Measurements from ENCODE around the gene COL28A1.

The COL28A1 gene

DNA sequence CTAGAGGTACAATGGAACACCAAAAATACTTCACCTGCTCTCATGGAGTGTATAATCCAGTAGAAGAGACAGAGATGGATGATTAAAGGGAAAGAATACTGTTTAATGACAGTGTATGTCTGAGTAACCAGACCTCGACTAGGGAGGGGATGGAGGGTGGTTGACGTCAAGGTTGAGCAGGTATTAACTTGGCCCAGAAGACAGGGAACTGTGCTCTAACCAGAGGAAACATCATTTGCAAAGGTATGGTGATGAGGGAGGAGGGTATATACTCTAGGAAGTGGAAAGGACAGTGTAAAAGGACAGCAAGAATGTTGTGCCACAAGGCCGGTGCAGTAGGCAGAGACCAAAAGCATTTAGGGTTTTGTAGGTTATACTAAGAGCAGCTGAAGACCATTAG lies 33.9 kb upstream of the COL28A1 start:
- TF ChIP-seq SIN3A (IDR thresholded peaks at IDR 0.05; ENCODE audit: borderline replicate concordance, insufficient read depth, low read length) (no peak), TAF1 (IDR thresholded peaks at IDR 0.05; ENCODE audit: borderline replicate concordance, insufficient read depth, low read length) (no peak), FOXP2 (optimal IDR thresholded peaks at IDR 0.05; ENCODE audit: borderline replicate concordance, extremely low read depth, extremely low read length, insufficient read depth) (no peak), POLR2AphosphoS5 (IDR thresholded peaks at IDR 0.05; ENCODE audit: low read depth, low read length) (no peak)
- TF ChIP-seq, protein P1, sequence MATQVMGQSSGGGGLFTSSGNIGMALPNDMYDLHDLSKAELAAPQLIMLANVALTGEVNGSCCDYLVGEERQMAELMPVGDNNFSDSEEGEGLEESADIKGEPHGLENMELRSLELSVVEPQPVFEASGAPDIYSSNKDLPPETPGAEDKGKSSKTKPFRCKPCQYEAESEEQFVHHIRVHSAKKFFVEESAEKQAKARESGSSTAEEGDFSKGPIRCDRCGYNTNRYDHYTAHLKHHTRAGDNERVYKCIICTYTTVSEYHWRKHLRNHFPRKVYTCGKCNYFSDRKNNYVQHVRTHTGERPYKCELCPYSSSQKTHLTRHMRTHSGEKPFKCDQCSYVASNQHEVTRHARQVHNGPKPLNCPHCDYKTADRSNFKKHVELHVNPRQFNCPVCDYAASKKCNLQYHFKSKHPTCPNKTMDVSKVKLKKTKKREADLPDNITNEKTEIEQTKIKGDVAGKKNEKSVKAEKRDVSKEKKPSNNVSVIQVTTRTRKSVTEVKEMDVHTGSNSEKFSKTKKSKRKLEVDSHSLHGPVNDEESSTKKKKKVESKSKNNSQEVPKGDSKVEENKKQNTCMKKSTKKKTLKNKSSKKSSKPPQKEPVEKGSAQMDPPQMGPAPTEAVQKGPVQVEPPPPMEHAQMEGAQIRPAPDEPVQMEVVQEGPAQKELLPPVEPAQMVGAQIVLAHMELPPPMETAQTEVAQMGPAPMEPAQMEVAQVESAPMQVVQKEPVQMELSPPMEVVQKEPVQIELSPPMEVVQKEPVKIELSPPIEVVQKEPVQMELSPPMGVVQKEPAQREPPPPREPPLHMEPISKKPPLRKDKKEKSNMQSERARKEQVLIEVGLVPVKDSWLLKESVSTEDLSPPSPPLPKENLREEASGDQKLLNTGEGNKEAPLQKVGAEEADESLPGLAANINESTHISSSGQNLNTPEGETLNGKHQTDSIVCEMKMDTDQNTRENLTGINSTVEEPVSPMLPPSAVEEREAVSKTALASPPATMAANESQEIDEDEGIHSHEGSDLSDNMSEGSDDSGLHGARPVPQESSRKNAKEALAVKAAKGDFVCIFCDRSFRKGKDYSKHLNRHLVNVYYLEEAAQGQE (IDR thresholded peaks at IDR 0.05; ENCODE audit: insufficient read depth in 1 of 2, low read depth in 2 of 2, low read length in 2 of 2) = no peak

GRCh38 chr7:7569081-7569527 lies 33.4 kb upstream of the COL28A1 start:
- TF ChIP-seq TAF1 (IDR thresholded peaks at IDR 0.05; ENCODE audit: borderline replicate concordance, insufficient read depth, low read length) (no peak), SIN3A (IDR thresholded peaks at IDR 0.05; ENCODE audit: borderline replicate concordance, insufficient read depth, low read length) (no peak), FOXP2 (optimal IDR thresholded peaks at IDR 0.05; ENCODE audit: borderline replicate concordance, extremely low read depth, extremely low read length, insufficient read depth) (no peak), POLR2AphosphoS5 (IDR thresholded peaks at IDR 0.05; ENCODE audit: low read depth, low read length) (no peak)
- TF ChIP-seq, protein P1 (IDR thresholded peaks at IDR 0.05; ENCODE audit: insufficient read depth in 1 of 2, low read depth in 2 of 2, low read length in 2 of 2) = no peak

- TF ChIP-seq SIN3A (IDR thresholded peaks at IDR 0.05; ENCODE audit: borderline replicate concordance, insufficient read depth, low read length) = no peak
- TF ChIP-seq TAF1 (IDR thresholded peaks at IDR 0.05; ENCODE audit: borderline replicate concordance, insufficient read depth, low read length) = no peak
- TF ChIP-seq FOXP2 (optimal IDR thresholded peaks at IDR 0.05; ENCODE audit: borderline replicate concordance, extremely low read depth, extremely low read length, insufficient read depth) = no peak
- TF ChIP-seq POLR2AphosphoS5 (IDR thresholded peaks at IDR 0.05; ENCODE audit: low read depth, low read length) = no peak
- TF ChIP-seq, protein P1 (IDR thresholded peaks at IDR 0.05; ENCODE audit: insufficient read depth in 1 of 2, low read depth in 2 of 2, low read length in 2 of 2) = no peak
These were observed 32.9 kb upstream of the COL28A1 start for GRCh38 chr7:7568553-7568952.

DNA sequence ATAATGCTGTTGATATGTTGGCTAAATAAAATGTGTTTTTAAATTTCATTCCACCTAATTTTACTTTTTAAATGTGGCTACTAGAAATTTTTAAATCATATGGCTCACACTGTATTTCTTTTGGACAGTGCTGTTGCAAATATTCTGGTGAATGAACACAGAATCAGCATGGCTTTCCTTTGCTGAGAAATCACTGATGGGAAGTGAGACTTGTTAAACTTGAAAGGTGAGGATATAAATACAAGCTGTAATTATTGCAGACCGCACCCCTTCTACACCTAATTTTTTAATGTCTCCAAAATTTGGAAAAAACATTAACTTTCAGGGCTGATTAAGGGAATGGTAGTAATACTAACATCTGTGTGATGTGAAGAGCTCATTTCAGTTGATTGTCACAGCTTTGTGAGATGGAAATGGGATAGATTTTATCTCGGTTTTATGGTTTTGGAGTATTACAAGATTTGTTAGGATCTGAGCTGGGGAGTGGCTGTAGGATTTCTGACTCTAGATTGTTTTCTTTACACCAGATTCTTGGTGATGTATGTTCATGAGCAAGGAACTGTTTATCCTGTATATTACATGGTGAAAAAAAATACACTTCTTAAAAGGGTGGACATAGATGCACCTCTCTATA lies 32.3 kb upstream of the COL28A1 start:
- no peak for TF ChIP-seq FOXP2 (optimal IDR thresholded peaks at IDR 0.05; ENCODE audit: borderline replicate concordance, extremely low read depth, extremely low read length, insufficient read depth)
- TF ChIP-seq POLR2AphosphoS5 (IDR thresholded peaks at IDR 0.05; ENCODE audit: low read depth, low read length) = no peak
- peak; percentile 10; the same call in 1 of the 2 replicates for TF ChIP-seq SIN3A (IDR thresholded peaks at IDR 0.05; ENCODE audit: borderline replicate concordance, insufficient read depth, low read length)
- TF ChIP-seq, protein P1 (IDR thresholded peaks at IDR 0.05; ENCODE audit: insufficient read depth in 1 of 2, low read depth in 2 of 2, low read length in 2 of 2) = no peak

All from PFSK-1 (cell line).